HepG2 (cell line): ENCODE measurements around the gene CD300LF. TPM values are rescaled to one million over a fixed set of nuclear protein-coding genes. Genes with fewer than 3 reads are reported as not detected.

Experiments used
- ARNT ChIP-seq: fragments of 450-650 bp; IDR thresholded peaks from 2 replicates; pipeline ENCODE4 v1.6.1; 2017
- ATF7-NPFF ChIP-seq: sonication (generic); formaldehyde crosslinking; IDR thresholded peaks from 2 replicates; pipeline ENCODE4 v1.8.1; 2023; ENCODE audit warnings: mild to moderate bottlenecking, low read depth, missing genetic modification reagents, moderate library complexity
- DNMT3B ChIP-seq: conservative IDR thresholded peaks from 2 replicates; pipeline ENCODE4 v1.6.1; 2016; ENCODE audit warnings: missing biosample characterization, control low read depth
- GRHL1 ChIP-seq: sonication (generic); formaldehyde crosslinking; conservative IDR thresholded peaks from 2 replicates; pipeline ENCODE4 v1.8.0; 2022; ENCODE audit warnings: missing genetic modification reagents
- HMG20A ChIP-seq: IDR thresholded peaks from 2 replicates; pipeline ENCODE4 v1.6.1; 2016; ENCODE audit warnings: borderline replicate concordance
- HMGXB4 ChIP-seq, 2 experiments: sonication (generic) in 1 of 2; formaldehyde crosslinking in 1 of 2; IDR thresholded peaks; 2 replicates each; pipeline versions ENCODE4 v1.4.0 to v1.6.1; 2018 to 2020; ENCODE audit warnings: missing genetic modification reagents in 2 of 2, borderline replicate concordance in 1 of 2, low read depth in 1 of 2, mild to moderate bottlenecking in 1 of 2, missing biosample characterization in 1 of 2
- HNF4G ChIP-seq, 2 experiments: sonication (generic) in 1 of 2; formaldehyde crosslinking in 1 of 2; IDR thresholded peaks; 2 replicates each; pipeline versions ENCODE4 v1.4.0 to v1.6.1; 2011 to 2020; ENCODE audit warnings: borderline replicate concordance in 2 of 2, low read depth in 2 of 2, mild to moderate bottlenecking in 2 of 2, low read length in 1 of 2, missing genetic modification reagents in 1 of 2, moderate library complexity in 1 of 2
- HOXD1 ChIP-seq: sonication (generic); formaldehyde crosslinking; IDR thresholded peaks from 2 replicates; pipeline ENCODE4 v1.5.0; 2020; ENCODE audit warnings: missing genetic modification reagents
- KAT7 ChIP-seq: IDR thresholded peaks from 2 replicates; pipeline ENCODE4 v1.6.1; 2018; ENCODE audit warnings: borderline replicate concordance, missing compliant biosample characterization
- KMT2B ChIP-seq: IDR thresholded peaks from 2 replicates; pipeline ENCODE4 v1.6.1; 2016; ENCODE audit warnings: missing genetic modification reagents, missing compliant biosample characterization
- PHF21A ChIP-seq: sonication (generic); formaldehyde crosslinking; IDR thresholded peaks from 2 replicates; pipeline ENCODE4 v1.5.0; 2020; ENCODE audit warnings: mild to moderate bottlenecking, missing genetic modification reagents
- PREB ChIP-seq: sonication (generic); formaldehyde crosslinking; IDR thresholded peaks from 2 replicates; pipeline ENCODE4 v1.4.0; 2020; ENCODE audit warnings: missing genetic modification reagents
- REPIN1 ChIP-seq: sonication (generic); formaldehyde crosslinking; IDR thresholded peaks from 2 replicates; pipeline ENCODE4 v1.8.0; 2022; ENCODE audit warnings: missing genetic modification reagents, low read depth, mild to moderate bottlenecking, borderline replicate concordance
- SALL2 ChIP-seq: sonication (generic); formaldehyde crosslinking; IDR thresholded peaks from 2 replicates; pipeline ENCODE4 v1.8.1; 2023; ENCODE audit warnings: mild to moderate bottlenecking, missing genetic modification reagents, inconsistent platforms
- SETDB1 ChIP-seq: sonication (generic); formaldehyde crosslinking; IDR thresholded peaks from 2 replicates; pipeline ENCODE4 v1.5.1; 2020; ENCODE audit warnings: missing genetic modification reagents, mild to moderate bottlenecking, borderline replicate concordance
- TGIF2 ChIP-seq: IDR thresholded peaks from 2 replicates; pipeline ENCODE4 v1.6.1; 2016; ENCODE audit warnings: control low read depth, missing compliant biosample characterization
- TP53 ChIP-seq: sonication (generic); formaldehyde crosslinking; conservative IDR thresholded peaks from 2 replicates; pipeline ENCODE4 v1.4.0; 2020; ENCODE audit warnings: missing genetic modification reagents
- ZFP36 ChIP-seq: fragments of 150-350 bp; IDR thresholded peaks from 2 replicates; pipeline ENCODE4 v1.6.1; 2018; ENCODE audit warnings: borderline replicate concordance, low read length, low read depth; ENCODE audit not compliant: partially characterized antibody
- ZNF451 ChIP-seq: sonication (generic); formaldehyde crosslinking; IDR thresholded peaks from 2 replicates; pipeline ENCODE4 v1.5.0; 2020; ENCODE audit warnings: mild to moderate bottlenecking, missing genetic modification reagents
- ZNF607 ChIP-seq: sonication (generic); formaldehyde crosslinking; IDR thresholded peaks from 2 replicates; pipeline ENCODE4 v1.5.1; 2020; ENCODE audit warnings: missing genetic modification reagents, mild to moderate bottlenecking, borderline replicate concordance
- ZNF616 ChIP-seq: sonication (generic); formaldehyde crosslinking; IDR thresholded peaks from 2 replicates; pipeline ENCODE4 v1.5.0; 2020; ENCODE audit warnings: low read depth, mild to moderate bottlenecking, missing genetic modification reagents
- ZNF800 ChIP-seq: sonication (generic); formaldehyde crosslinking; IDR thresholded peaks from 2 replicates; pipeline ENCODE4 v1.4.0; 2020; ENCODE audit warnings: missing genetic modification reagents
- polyA plus RNA-seq, 8 experiments: library from polyadenylated mRNA; depleted of rRNA in 3 of 8; stranded (reverse) in 7 of 8; unstranded in 1 of 8; fragments of >200 nt; fragmentation: Illumina TruSeq in 4 of 8; extraction: Trizol in 4 of 8; gene quantifications; 2 replicates each; pipeline versions ENCODE4 v1.2.1 to v1.2.3, GENCODE V29; 2011 to 2016; ENCODE audit warnings: low read depth in 4 of 8, missing spikeins in 1 of 8, mixed read lengths in 1 of 8; ENCODE audit not compliant: insufficient read depth in 1 of 8
- total RNA-seq, 5 experiments: library from RNA; depleted of rRNA; stranded (reverse); fragments of >200 nt; fragmentation: Illumina TruSeq; extraction: Trizol; gene quantifications; 2 replicates each; pipeline ENCODE4 v1.2.3, GENCODE V29; 2016; ENCODE audit warnings: low read depth in 1 of 5

The CD300LF gene
- total and polyA plus RNA-seq, 2 of the 13 experiments (the other 11 are each of a cell fraction or from before 2014, with no cell fraction given): not detected

- peak; percentile 57; the same call in 1 of the 2 replicates for TF ChIP-seq PREB (CRISPR knock-in tag)
- 0 out of 2 replicates have a peak, but pooled peaks have one; percentile 42 for TF ChIP-seq ZNF451
- TF ChIP-seq HNF4G (IDR thresholded peaks at IDR 0.05; ENCODE audit: borderline replicate concordance, low read depth, low read length): no peak
- TF ChIP-seq HNF4G (CRISPR knock-in tag; IDR thresholded peaks at IDR 0.05; ENCODE audit: borderline replicate concordance, low read depth): no peak
- TF ChIP-seq GRHL1 (CRISPR knock-in tag): no peak
- TF ChIP-seq ZFP36: peak; percentile 51
- peak; percentile 64 for TF ChIP-seq SALL2 (CRISPR knock-in tag)
- TF ChIP-seq PHF21A (CRISPR knock-in tag): peak; percentile 71
- no peak for TF ChIP-seq DNMT3B (CRISPR knock-in tag)
- TF ChIP-seq ZNF607 (CRISPR knock-in tag): 0 out of 2 replicates have a peak, but pooled peaks have one; percentile 60
- TF ChIP-seq TP53 (CRISPR knock-in tag): 0 out of 2 replicates have a peak, but pooled peaks have one; percentile 68
- TF ChIP-seq ARNT: no peak
- peak; percentile 34; the same call in 1 of the 2 replicates for TF ChIP-seq ZNF800 (CRISPR knock-in tag)
- no peak for TF ChIP-seq SETDB1
- 0 out of 2 replicates have a peak, but pooled peaks have one; percentile 38 for TF ChIP-seq KMT2B (CRISPR knock-in tag)
- TF ChIP-seq HMGXB4 (CRISPR knock-in tag; IDR thresholded peaks at IDR 0.05; ENCODE audit: borderline replicate concordance in 1 of 2, low read depth in 1 of 2): peak; percentile 93
- TF ChIP-seq TGIF2 (CRISPR knock-in tag): no peak
- TF ChIP-seq HMG20A (CRISPR knock-in tag): no peak
- peak; percentile 89 for TF ChIP-seq REPIN1 (CRISPR knock-in tag)
- TF ChIP-seq ZNF616 (CRISPR knock-in tag): no peak
- TF ChIP-seq KAT7 (CRISPR knock-in tag): 0 out of 2 replicates have a peak, but pooled peaks have one; percentile 42
- TF ChIP-seq HOXD1 (CRISPR knock-in tag): no peak
- no peak for TF ChIP-seq ATF7-NPFF
Observed at GRCh38 chr17:74744714-74745547, 32.2 kb upstream of the CD300LF start (continued).
